ENCODE results near the gene RNPS1.

Gene RNPS1

GRCh38 chr16:2223221-2223941 lies 44.5 kb downstream of the RNPS1 start, which contains the start of gene E4F1:
TSS of gene E4F1 (plus strand) at chr16:2223591. CDS start at chr16:2223614, 23 bp downstream.
- no peaks in the 10 kb centered on the region for H3K27me3 ChIP-seq (replicated peaks; ENCODE audit: insufficient read depth, low read length)
- H3K9me2 ChIP-seq (replicated peaks; ENCODE audit: insufficient read depth, low read length): no peaks in the 10 kb centered on the region
- H3K9me3 ChIP-seq (replicated peaks; ENCODE audit: insufficient read depth, low read length): no peaks in the 10 kb centered on the region
- H3K36me3 ChIP-seq (replicated peaks; ENCODE audit: insufficient read depth, low read length): no peaks in the 10 kb centered on the region
- peak within 1 kb of the TSS; percentile 43; the same call in 1 of the 2 replicates for H3K27ac ChIP-seq (ENCODE audit: low read length)
- peak within 1 kb of the TSS; percentile 98 for H3K4me3 ChIP-seq (ENCODE audit: low read length)
- no peak for TF ChIP-seq EZH2phosphoT487 (IDR thresholded peaks at IDR 0.05; ENCODE audit: low read length)
- no peak for TF ChIP-seq CTCF (IDR thresholded peaks at IDR 0.05; ENCODE audit: low read length)
- no peak for TF ChIP-seq EZH2 (optimal IDR thresholded peaks at IDR 0.05; ENCODE audit: low read depth, low read length)
- H2AFZ ChIP-seq (ENCODE audit: low read length): peak within 1 kb of the TSS; percentile 95
- peak; percentile 100 for DNase-seq
- peak within 1 kb of the TSS; percentile 95 for H3K9ac ChIP-seq (ENCODE audit: low read length)
- 0 out of 2 replicates have a peak, but pooled peaks cover 3% of the 10 kb centered on the region for H3F3A ChIP-seq (ENCODE audit: insufficient read depth, low read length)
- H3K79me2 ChIP-seq (ENCODE audit: low read length): peaks cover 44% of the 10 kb centered on the region
- peak within 1 kb of the TSS; percentile 96 for H3K4me2 ChIP-seq (ENCODE audit: low read depth, low read length)
- no peaks in the 10 kb centered on the region for H4K20me1 ChIP-seq (ENCODE audit: insufficient read depth, low read length)
- H3K4me1 ChIP-seq (ENCODE audit: low read length): no peaks in the 10 kb centered on the region

- Histone ChIP-seq H4K20me1 (ENCODE audit: insufficient read depth, low read length) (no peaks in the 10 kb centered on the region), H3K9me2 (replicated peaks; ENCODE audit: insufficient read depth, low read length) (no peaks in the 10 kb centered on the region), H3K9ac (ENCODE audit: low read length) (no peak overlapping the region), H3K4me2 (ENCODE audit: low read depth, low read length) (no peak overlapping the region), H3F3A (ENCODE audit: insufficient read depth, low read length) (no peaks in the 10 kb centered on the region; the same call in 1 of the 2 replicates), H3K4me3 (ENCODE audit: low read length) (no peak overlapping the region), H3K27me3 (replicated peaks; ENCODE audit: insufficient read depth, low read length) (no peaks in the 10 kb centered on the region), H3K27ac (ENCODE audit: low read length) (no peak overlapping the region), H3K4me1 (ENCODE audit: low read length) (peaks cover 7% of the 10 kb centered on the region), H2AFZ (ENCODE audit: low read length) (no peak overlapping the region), H3K79me2 (ENCODE audit: low read length) (peaks cover 17% of the 10 kb centered on the region), H3K36me3 (replicated peaks; ENCODE audit: insufficient read depth, low read length) (no peaks in the 10 kb centered on the region), H3K9me3 (replicated peaks; ENCODE audit: insufficient read depth, low read length) (no peaks in the 10 kb centered on the region)
- TF ChIP-seq EZH2phosphoT487 (IDR thresholded peaks at IDR 0.05; ENCODE audit: low read length) (no peak), CTCF (IDR thresholded peaks at IDR 0.05; ENCODE audit: low read length) (no peak), EZH2 (optimal IDR thresholded peaks at IDR 0.05; ENCODE audit: low read depth, low read length) (no peak)
- DNase-seq: no peak
Measured at GRCh38 chr16:2216330-2216729, 51.6 kb downstream of the RNPS1 start.

GRCh38 chr16:2214719-2214968 lies 53.3 kb downstream of the RNPS1 start, which contains the start of gene PGP:
TSS of gene PGP (minus strand) at chr16:2214840. CDS start at chr16:2214777, 63 bp downstream.
- peaks cover 17% of the 10 kb centered on the region for H3K79me2 ChIP-seq (ENCODE audit: low read length)
- H4K20me1 ChIP-seq (ENCODE audit: insufficient read depth, low read length): no peaks in the 10 kb centered on the region
- no peaks in the 10 kb centered on the region for H3K9me2 ChIP-seq (replicated peaks; ENCODE audit: insufficient read depth, low read length)
- no peaks in the 10 kb centered on the region for H3K9me3 ChIP-seq (replicated peaks; ENCODE audit: insufficient read depth, low read length)
- TF ChIP-seq CTCF (IDR thresholded peaks at IDR 0.05; ENCODE audit: low read length): no peak
- no peak for TF ChIP-seq EZH2phosphoT487 (IDR thresholded peaks at IDR 0.05; ENCODE audit: low read length)
- TF ChIP-seq EZH2 (optimal IDR thresholded peaks at IDR 0.05; ENCODE audit: low read depth, low read length): no peak
- peak within 1 kb of the TSS; percentile 73 for H3K4me3 ChIP-seq (ENCODE audit: low read length)
- H3K4me1 ChIP-seq (ENCODE audit: low read length): peaks cover 7% of the 10 kb centered on the region
- H3K4me2 ChIP-seq (ENCODE audit: low read depth, low read length): peak within 1 kb of the TSS; percentile 99
- H3K36me3 ChIP-seq (replicated peaks; ENCODE audit: insufficient read depth, low read length): no peaks in the 10 kb centered on the region
- peak within 1 kb of the TSS; percentile 98 for H2AFZ ChIP-seq (ENCODE audit: low read length)
- peak within 1 kb of the TSS; percentile 40; the same call in 1 of the 2 replicates for H3K27ac ChIP-seq (ENCODE audit: low read length)
- H3F3A ChIP-seq (ENCODE audit: insufficient read depth, low read length): no peaks in the 10 kb centered on the region; the same call in 1 of the 2 replicates
- no peak for DNase-seq
- peak within 1 kb of the TSS; percentile 77 for H3K9ac ChIP-seq (ENCODE audit: low read length)
- no peaks in the 10 kb centered on the region for H3K27me3 ChIP-seq (replicated peaks; ENCODE audit: insufficient read depth, low read length)

Measured in MM.1S (cell line).